ENCODE results near the gene PIK3R2.
"Not testable (repeated sequence)": the region's sequence is repeated elsewhere in the genome, so short reads cannot be mapped to it uniquely, and the experiment has no call there.

The PIK3R2 gene

GRCh38 chr19:18156268-18156667 lies 3.3 kb downstream of the PIK3R2 start:
- DNase-seq = no peak

- DNase-seq = peak; percentile 76
These were observed 4.0 kb downstream of the PIK3R2 start for GRCh38 chr19:18156841-18157464.

- DNase-seq = peak; percentile 77
These were observed 4.6 kb downstream of the PIK3R2 start for GRCh38 chr19:18157465-18158063.

GRCh38 chr19:18158467-18158866 lies 5.5 kb downstream of the PIK3R2 start:
- no peak for DNase-seq

GRCh38 chr19:18159059-18159616 lies 6.2 kb downstream of the PIK3R2 start:
- not testable (repeated sequence) for DNase-seq

- no peak for DNase-seq
These were observed 6.8 kb downstream of the PIK3R2 start for GRCh38 chr19:18159810-18160209.

- no peak for DNase-seq
These were observed 7.6 kb downstream of the PIK3R2 start for GRCh38 chr19:18160493-18160970.

- peak; percentile 85 for DNase-seq
These were observed 8.1 kb downstream of the PIK3R2 start for GRCh38 chr19:18160971-18161635.

- DNase-seq = no peak
These were observed 8.7 kb downstream of the PIK3R2 start for GRCh38 chr19:18161636-18162002.

GRCh38 chr19:18164072-18164471 lies 11.1 kb downstream of the PIK3R2 start:
- no peak for DNase-seq

GRCh38 chr19:18165794-18166544 lies 13.0 kb downstream of the PIK3R2 start:
- DNase-seq = no peak

GRCh38 chr19:18167011-18167410 lies 14.0 kb downstream of the PIK3R2 start:
- DNase-seq = no peak

- DNase-seq = no peak
These were observed 15.1 kb downstream of the PIK3R2 start for GRCh38 chr19:18167975-18168645.

GRCh38 chr19:18168673-18169381 lies 15.9 kb downstream of the PIK3R2 start:
- DNase-seq = no peak

GRCh38 chr19:18170714-18171255 lies 17.8 kb downstream of the PIK3R2 start:
- DNase-seq = no peak

- DNase-seq = no peak
These were observed 18.8 kb downstream of the PIK3R2 start for GRCh38 chr19:18171605-18172327.

- DNase-seq = no peak
These were observed 19.5 kb downstream of the PIK3R2 start for GRCh38 chr19:18172331-18173053.

- DNase-seq = no peak
These were observed 20.1 kb downstream of the PIK3R2 start for GRCh38 chr19:18173054-18173571.

GRCh38 chr19:18173572-18174288 lies 20.8 kb downstream of the PIK3R2 start, which contains the start of gene IFI30:
Gene IFI30, plus strand, starts transcription at chr19:18173813. Its CDS starts 29 bp downstream, at chr19:18173842.
- peak; percentile 60 for DNase-seq

Measured in eye (tissue), 1 donor.